B cell (primary cell): ENCODE data around the gene ATP11C. TPM values are rescaled to one million over a fixed set of nuclear protein-coding genes. Genes with fewer than 3 reads are reported as not detected.

ENCODE experiments used
- ATAC-seq: fragments of 200-7000 bp; cut with Tn5 transposase; one replicate; pipeline ENCODE4 v1.10.0; 2021; ENCODE audit warnings: low read depth, mild to moderate bottlenecking, moderate number of reproducible peaks, moderate library complexity
- CTCF ChIA-PET: fragments of 350-600 bp; sonication (Branson Sonifier 250); formaldehyde crosslinking; loops from one replicate; lab custom pipeline; 2021; ENCODE audit warnings: antibody characterized with exemption, inconsistent platforms; lab: Charles Lee
- POLR2A ChIA-PET: fragments of 350-600 bp; sonication (Branson Sonifier 250); formaldehyde crosslinking; loops from one replicate; lab custom pipeline; 2021; ENCODE audit warnings: antibody characterized with exemption; lab: Charles Lee
- DNase-seq: peaks from one replicate; pipeline ENCODE4 v3.0.0; 2013
- H2AFZ ChIP-seq: 2 replicates; pipeline ENCODE4 v1.6.1; 2012; ENCODE audit warnings: mild to moderate bottlenecking, low read depth, low read length; ENCODE audit not compliant: insufficient read depth, poor library complexity, severe bottlenecking
- H3K27ac ChIP-seq, 2 donors: 1 replicate in 1 of 2; 2 replicates in 1 of 2; pipeline ENCODE4 v1.5.1; 2012 to 2013; ENCODE audit warnings: low read length in 2 of 2, mild to moderate bottlenecking in 2 of 2, moderate library complexity in 1 of 2
- H3K27me3 ChIP-seq, 4 experiments: fragments of 200-600 bp in 1 of 4; sonication (generic) in 1 of 4; replicated peaks in 1 of 4; 1 replicate in 2 of 4; 2 replicates in 2 of 4; pipeline versions ENCODE4 v1.6.1 to v1.7.0; 2013 to 2016; ENCODE audit warnings: low read length in 3 of 4, mild to moderate bottlenecking in 2 of 4, mixed read lengths in 1 of 4, moderate library complexity in 1 of 4; ENCODE audit not compliant: insufficient read depth in 4 of 4, control insufficient read depth in 3 of 4; ENCODE audit errors: control extremely low read depth in 1 of 4
- H3K36me3 ChIP-seq, 2 experiments: replicated peaks in 1 of 2; 1 replicate in 1 of 2; 2 replicates in 1 of 2; pipeline versions ENCODE4 v1.6.1 to v1.7.1; 2013; ENCODE audit warnings: low read length in 1 of 2; ENCODE audit not compliant: insufficient read depth in 2 of 2, control insufficient read depth in 1 of 2; ENCODE audit errors: control extremely low read depth in 1 of 2, extremely low read depth in 1 of 2
- H3K4me1 ChIP-seq, 2 donors: fragments of 200-600 bp in 1 of 2; sonication (generic) in 1 of 2; 1 replicate in 1 of 2; 2 replicates in 1 of 2; pipeline versions ENCODE4 v1.5.1 to v1.6.1; 2013 to 2017; ENCODE audit warnings: low read length in 2 of 2; ENCODE audit not compliant: control insufficient read depth in 2 of 2, insufficient read depth in 2 of 2
- H3K4me2 ChIP-seq: replicated peaks from 2 replicates; pipeline ENCODE3; 2012; ENCODE audit warnings: mild to moderate bottlenecking, low read depth, low read length; ENCODE audit not compliant: poor library complexity, severe bottlenecking
- H3K4me3 ChIP-seq, 5 experiments: fragments of 200-600 bp in 1 of 5; sonication (generic) in 1 of 5; 1 replicate in 3 of 5; 2 replicates in 2 of 5; pipeline versions ENCODE4 v1.5.1 to v1.7.0; 2011 to 2016; ENCODE audit warnings: low read length in 4 of 5, mild to moderate bottlenecking in 4 of 5, low read depth in 2 of 5, control low read depth in 1 of 5, moderate library complexity in 1 of 5; ENCODE audit not compliant: insufficient read depth in 1 of 5; ENCODE audit errors: control extremely low read depth in 1 of 5, extremely low read depth in 1 of 5
- H3K79me2 ChIP-seq: fragments of 200-600 bp; sonication (generic); one replicate; pipeline ENCODE4 v1.6.0; 2016; ENCODE audit warnings: low read length; ENCODE audit not compliant: control insufficient read depth, insufficient read depth
- H3K9ac ChIP-seq: fragments of 200-600 bp; sonication (generic); 2 replicates; pipeline ENCODE4 v1.6.1; 2017; ENCODE audit warnings: mild to moderate bottlenecking, low read length, moderate library complexity
- H3K9me3 ChIP-seq, 3 donors: one replicate each; pipeline versions ENCODE4 v1.6.1 to v1.7.1; 2013; ENCODE audit warnings: low read length in 2 of 3; ENCODE audit not compliant: control insufficient read depth in 2 of 3, insufficient read depth in 1 of 3; ENCODE audit errors: control extremely low read depth in 1 of 3
- H4K20me1 ChIP-seq: 2 replicates; pipeline ENCODE4 v1.6.0; 2012; ENCODE audit warnings: mild to moderate bottlenecking, low read length; ENCODE audit not compliant: insufficient read depth, control insufficient read depth, poor library complexity, severe bottlenecking
- H3K27ac Mint-ChIP-seq: one replicate; pipeline ENCODE4 v1.8.0; 2021; ENCODE audit warnings: mixed read lengths
- H3K27me3 Mint-ChIP-seq: one replicate; pipeline ENCODE4 v1.8.0; 2021; ENCODE audit warnings: mixed read lengths
- H3K4me1 Mint-ChIP-seq: one replicate; pipeline ENCODE4 v1.8.0; 2021; ENCODE audit warnings: mixed read lengths
- H3K4me3 Mint-ChIP-seq: one replicate; pipeline ENCODE4 v1.8.0; 2021; ENCODE audit warnings: mixed read lengths
- H3K9me3 Mint-ChIP-seq: one replicate; pipeline ENCODE4 v1.8.0; 2022; ENCODE audit warnings: mixed read lengths; ENCODE audit not compliant: insufficient read depth
- EZH2 ChIP-seq: IDR thresholded peaks from 2 replicates; pipeline ENCODE4 v1.6.1; 2012; ENCODE audit warnings: borderline replicate concordance, low read depth, mild to moderate bottlenecking, moderate library complexity, low read length; ENCODE audit not compliant: insufficient read depth, poor library complexity, severe bottlenecking
- WGBS: methylation state at CpG from one replicate; pipeline ENCODE4 v1.1.5; 2013; ENCODE audit warnings: missing lambda C conversion rate; ENCODE audit not compliant: insufficient coverage; 5-methylcytosine and 5-hydroxymethylcytosine counted together
- intact Hi-C: fragments of 100-400 bp; cut with micrococcal nuclease; formaldehyde crosslinking; loops from one replicate; pipeline ENCODE4 v1.10.0; 2022
- polyA plus RNA-seq: library from polyadenylated mRNA; depleted of rRNA; stranded (reverse); fragments of >200 nt; gene quantifications from 2 replicates; pipeline ENCODE4 v1.2.3, GENCODE V29; 2012
- total RNA-seq, 2 donors: library from RNA; stranded (reverse); fragments of 120-200 nt in 1 of 2; gene quantifications; 1 replicate in 1 of 2; 2 replicates in 1 of 2; pipeline versions ENCODE4 v1.2.3 to v1.2.4, GENCODE V29; 2013 to 2022
- TF ChIP-seq, protein P1 (sequence below): fragments of 200-600 bp; IDR thresholded peaks from one replicate; pipeline ENCODE4 v1.8.0; 2022; ENCODE audit warnings: antibody characterized with exemption, mild to moderate bottlenecking

Gene ATP11C
- total and polyA plus RNA-seq, 2 donors (not counting 1 experiment from before 2014, with no cell fraction given), result 8.5 to 29.2 TPM

- ChIA-PET CTCF (no interaction called here), POLR2A (no interaction called here)
- DNase-seq, result no peak
- TF ChIP-seq, protein P1, sequence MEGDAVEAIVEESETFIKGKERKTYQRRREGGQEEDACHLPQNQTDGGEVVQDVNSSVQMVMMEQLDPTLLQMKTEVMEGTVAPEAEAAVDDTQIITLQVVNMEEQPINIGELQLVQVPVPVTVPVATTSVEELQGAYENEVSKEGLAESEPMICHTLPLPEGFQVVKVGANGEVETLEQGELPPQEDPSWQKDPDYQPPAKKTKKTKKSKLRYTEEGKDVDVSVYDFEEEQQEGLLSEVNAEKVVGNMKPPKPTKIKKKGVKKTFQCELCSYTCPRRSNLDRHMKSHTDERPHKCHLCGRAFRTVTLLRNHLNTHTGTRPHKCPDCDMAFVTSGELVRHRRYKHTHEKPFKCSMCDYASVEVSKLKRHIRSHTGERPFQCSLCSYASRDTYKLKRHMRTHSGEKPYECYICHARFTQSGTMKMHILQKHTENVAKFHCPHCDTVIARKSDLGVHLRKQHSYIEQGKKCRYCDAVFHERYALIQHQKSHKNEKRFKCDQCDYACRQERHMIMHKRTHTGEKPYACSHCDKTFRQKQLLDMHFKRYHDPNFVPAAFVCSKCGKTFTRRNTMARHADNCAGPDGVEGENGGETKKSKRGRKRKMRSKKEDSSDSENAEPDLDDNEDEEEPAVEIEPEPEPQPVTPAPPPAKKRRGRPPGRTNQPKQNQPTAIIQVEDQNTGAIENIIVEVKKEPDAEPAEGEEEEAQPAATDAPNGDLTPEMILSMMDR, result no peak
- TF ChIP-seq EZH2, result no peak
- Histone ChIP-seq H2AFZ (no peak overlapping the region), H3K9me3 (no peaks in the 10 kb centered on the region), H4K20me1 (no peaks in the 10 kb centered on the region), H3K4me3 (no peak overlapping the region), H3K27me3 (no peaks in the 10 kb centered on the region), H3K36me3 (peaks cover 0 to 2% of the 10 kb centered on the region in 2 experiments), H3K79me2 (peaks cover 14% of the 10 kb centered on the region), H3K9ac (no peak overlapping the region), H3K4me1 (no peaks in the 10 kb centered on the region), H3K27ac (no peak overlapping the region), H3K4me2 (no peak overlapping the region)
- no peak overlapping the region for H3K4me3 Mint-ChIP-seq
- H3K27me3 Mint-ChIP-seq, result no peaks in the 10 kb centered on the region
- H3K27ac Mint-ChIP-seq, result no peak overlapping the region
- no peaks in the 10 kb centered on the region for H3K9me3 Mint-ChIP-seq
- WGBS, result no CpG with 5 or more reads among the region's 1 CpG
- intact Hi-C loops, result no loop called here
- ATAC-seq, result no peak
- H3K4me1 Mint-ChIP-seq, result peaks cover 5% of the 10 kb centered on the region
Observed at GRCh38 chrX:139883984-139884383, 48.9 kb downstream of the ATP11C start.

DNA sequence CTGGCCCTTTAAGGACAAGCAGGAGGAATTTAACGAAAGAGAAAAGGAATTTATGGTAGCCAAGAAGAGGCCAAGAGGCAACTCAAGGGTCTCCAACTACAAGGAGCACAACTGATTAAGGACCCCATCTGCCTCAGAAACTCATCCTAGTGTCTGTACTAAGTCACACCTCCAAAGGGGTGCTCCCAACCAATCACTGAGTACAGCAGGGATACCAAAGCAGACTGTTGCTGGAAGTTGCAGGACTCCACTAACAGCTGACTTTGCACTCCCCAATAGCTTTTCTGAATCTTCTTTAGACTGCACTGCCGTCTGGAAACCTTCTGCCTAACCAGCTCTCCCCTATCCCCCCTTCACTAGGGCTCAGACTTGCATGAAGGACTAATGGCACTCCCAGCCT is 50.6 kb downstream of the ATP11C start:
- H3K27me3 ChIP-seq, result no peaks in the 10 kb centered on the region
- no peak overlapping the region for H3K4me2 ChIP-seq
- H2AFZ ChIP-seq, result no peak overlapping the region
- Mint-ChIP-seq H3K4me1 (peaks cover 6% of the 10 kb centered on the region), H3K9me3 (no peaks in the 10 kb centered on the region), H3K4me3 (no peak overlapping the region), H3K27me3 (no peaks in the 10 kb centered on the region), H3K27ac (no peak overlapping the region)
- peaks cover 14% of the 10 kb centered on the region for H3K79me2 ChIP-seq
- intact Hi-C loops, result no loop called here
- H3K4me1 ChIP-seq, result no peaks in the 10 kb centered on the region
- H3K4me3 ChIP-seq, result no peak overlapping the region
- no peaks in the 10 kb centered on the region for H4K20me1 ChIP-seq
- CTCF ChIA-PET, result no interaction called here
- POLR2A ChIA-PET, result no interaction called here
- H3K9ac ChIP-seq, result no peak overlapping the region
- WGBS, result 100% methylated on average over 1 of the region's 2 CpGs
- H3K27ac ChIP-seq, result no peak overlapping the region
- peaks cover 0 to 2% of the 10 kb centered on the region in 2 experiments for H3K36me3 ChIP-seq
- DNase-seq (no peak), ATAC-seq (no peak)
- TF ChIP-seq, protein P1, result no peak
- TF ChIP-seq EZH2, result no peak
- H3K9me3 ChIP-seq, result no peaks in the 10 kb centered on the region
